Chondrocyte (in vitro differentiated cells): ENCODE data around the gene LOXL4. TPM values are rescaled to one million over a fixed set of nuclear protein-coding genes. Genes with fewer than 3 reads are reported as not detected.

Experiments
- DNase-seq: peaks from one replicate; pipeline ENCODE4 v3.0.0; 2021; ENCODE audit warnings: mixed read lengths, low spot score
- H3K27ac Mint-ChIP-seq: one replicate; pipeline ENCODE4 v1.8.0; 2021; ENCODE audit warnings: mild to moderate bottlenecking, moderate library complexity, mixed read lengths; ENCODE audit not compliant: unreplicated experiment
- H3K27me3 Mint-ChIP-seq: 2 replicates; pipeline ENCODE4 v1.8.0; 2021; ENCODE audit warnings: low read depth, mixed read lengths
- H3K36me3 Mint-ChIP-seq: 2 replicates; pipeline ENCODE4 v1.8.0; 2021; ENCODE audit warnings: low read depth, mixed read lengths
- H3K4me1 Mint-ChIP-seq: 2 replicates; pipeline ENCODE4 v1.8.0; 2021; ENCODE audit warnings: low read depth, mild to moderate bottlenecking, mixed read lengths
- H3K4me3 Mint-ChIP-seq: one replicate; pipeline ENCODE4 v1.8.0; 2021; ENCODE audit warnings: mild to moderate bottlenecking, moderate library complexity, mixed read lengths; ENCODE audit not compliant: unreplicated experiment
- H3K9me3 Mint-ChIP-seq: 2 replicates; pipeline ENCODE4 v1.8.0; 2021; ENCODE audit warnings: low read depth, mixed read lengths
- CTCF ChIP-seq: fragments of 200-600 bp; sonication (generic); IDR thresholded peaks from 2 replicates; pipeline ENCODE4 v1.5.0; 2021; ENCODE audit warnings: antibody characterized with exemption, mild to moderate bottlenecking, moderate library complexity
- total RNA-seq: library from RNA; stranded (reverse); gene quantifications from 3 replicates; pipeline ENCODE4 v1.2.1, GENCODE V29; 2021

LOXL4 gene
- total RNA-seq, 1 donor from 2014 or later: 1.7 TPM

GRCh38 chr10:98268694-98269431 is 869 bp upstream of the LOXL4 start:
- DNase-seq: no peak
- Mint-ChIP-seq H3K36me3 (no peaks in the 10 kb centered on the region), H3K27ac (peak overlapping the region; percentile 85), H3K27me3 (peaks cover 8% of the 10 kb centered on the region), H3K4me1 (peaks cover 42% of the 10 kb centered on the region), H3K4me3 (peak overlapping the region; percentile 60), H3K9me3 (no peaks in the 10 kb centered on the region)
- no peak for TF ChIP-seq CTCF

DNA sequence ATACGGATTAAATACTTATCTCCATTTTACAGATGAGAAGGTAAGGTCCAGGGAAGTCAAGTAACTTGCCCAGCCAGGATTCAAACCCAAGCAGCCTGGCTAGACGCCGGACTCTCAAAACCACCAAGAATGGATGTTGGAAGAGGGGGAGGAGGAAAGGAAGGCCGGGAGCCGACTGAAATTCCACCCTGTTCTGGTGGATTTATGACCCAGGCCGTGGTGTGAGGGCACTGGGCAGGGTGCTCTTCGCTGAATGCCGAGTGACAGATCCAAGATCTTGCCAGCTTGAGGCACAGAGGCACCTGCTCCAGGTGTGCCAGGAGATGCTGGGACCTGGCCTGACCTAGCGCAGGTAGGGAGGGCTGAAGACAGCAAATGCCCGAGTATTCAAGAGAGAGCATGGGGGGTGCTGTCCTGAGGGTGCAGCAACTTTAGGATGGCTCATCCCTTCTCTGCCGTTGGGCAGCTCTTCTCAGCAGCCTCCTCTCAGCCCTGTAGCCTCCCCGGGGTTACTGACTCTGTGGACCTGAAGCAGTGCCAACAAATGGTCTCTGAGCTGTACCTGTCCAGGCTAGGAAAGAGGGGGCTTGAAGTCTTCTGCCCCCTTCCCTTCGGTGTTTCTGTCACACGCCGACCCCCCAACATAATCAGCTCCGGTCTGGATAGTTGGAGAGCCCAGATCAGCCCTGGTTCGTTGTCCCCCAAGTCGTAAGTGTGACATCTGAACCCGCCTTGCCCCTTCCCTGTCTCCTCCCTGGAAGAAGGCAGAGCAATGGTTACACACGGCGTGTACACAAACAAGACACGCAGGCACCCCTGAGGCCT is 713 bp downstream of the LOXL4 start:
- Mint-ChIP-seq H3K4me1 (peaks cover 36% of the 10 kb centered on the region), H3K27ac (no peak overlapping the region), H3K36me3 (no peaks in the 10 kb centered on the region), H3K4me3 (peak overlapping the region; percentile 46), H3K9me3 (no peaks in the 10 kb centered on the region), H3K27me3 (peaks cover 2% of the 10 kb centered on the region)
- DNase-seq: no peak
- no peak for TF ChIP-seq CTCF

GRCh38 chr10:98266647-98267046 is 1.3 kb downstream of the LOXL4 start:
- no peak for TF ChIP-seq CTCF
- Mint-ChIP-seq H3K4me1 (peaks cover 36% of the 10 kb centered on the region), H3K4me3 (no peak overlapping the region), H3K9me3 (no peaks in the 10 kb centered on the region), H3K36me3 (no peaks in the 10 kb centered on the region), H3K27me3 (no peaks in the 10 kb centered on the region), H3K27ac (no peak overlapping the region)
- no peak for DNase-seq

DNA sequence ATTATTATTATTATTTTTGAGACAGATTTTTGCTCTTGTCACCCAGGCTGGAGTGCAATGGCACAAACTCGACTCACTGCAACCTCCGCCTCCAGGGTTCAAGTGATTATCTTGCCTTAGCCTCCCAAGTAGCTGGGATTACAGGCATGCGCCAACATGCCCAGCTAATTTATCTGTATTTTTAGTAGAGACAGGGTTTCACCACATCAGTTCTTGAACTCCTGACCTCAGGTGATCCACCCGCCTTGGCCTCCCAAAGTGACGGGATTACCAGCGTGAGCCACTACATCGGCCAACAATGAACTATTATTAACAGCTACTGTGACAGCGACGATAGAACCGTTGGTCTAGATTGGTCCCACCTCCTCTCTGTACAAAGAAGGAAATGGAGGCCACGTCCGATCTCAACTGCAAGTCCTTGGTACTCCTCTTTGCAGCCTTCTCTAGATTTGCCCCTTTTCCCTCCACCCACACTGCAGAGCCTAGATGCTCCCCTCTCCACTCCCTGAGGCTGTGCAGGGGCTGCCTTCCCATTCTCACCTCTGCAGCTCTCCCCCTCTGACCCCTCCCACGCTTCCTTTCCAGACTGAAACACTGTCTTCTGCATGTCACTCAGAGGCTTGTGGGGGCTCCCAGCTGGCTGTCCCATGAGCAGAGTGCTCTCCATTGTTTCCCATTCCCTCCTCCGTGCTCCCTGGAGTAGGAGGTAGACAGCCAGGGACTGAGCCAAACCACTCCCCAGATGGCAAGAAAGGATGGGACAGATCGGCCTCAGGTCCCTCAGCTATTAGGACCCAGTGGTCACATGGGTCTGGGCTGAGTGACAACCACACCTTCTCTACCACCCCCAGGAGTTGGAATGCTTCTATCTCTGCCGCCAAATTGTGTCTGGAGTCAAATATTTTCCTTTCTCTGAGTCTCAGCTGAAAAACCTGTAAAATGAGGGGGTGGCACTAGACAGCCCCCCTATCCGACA is 2.3 kb downstream of the LOXL4 start:
- no peak overlapping the region for H3K27ac Mint-ChIP-seq
- DNase-seq: no peak
- no peaks in the 10 kb centered on the region for H3K9me3 Mint-ChIP-seq
- H3K27me3 Mint-ChIP-seq: no peaks in the 10 kb centered on the region
- H3K36me3 Mint-ChIP-seq: no peaks in the 10 kb centered on the region
- TF ChIP-seq CTCF: no peak
- peaks cover 36% of the 10 kb centered on the region for H3K4me1 Mint-ChIP-seq
- no peak overlapping the region for H3K4me3 Mint-ChIP-seq
